ENCODE data around the gene SEMA4A.
A peak's percentile ranks its signal among the peaks of the same experiment; 100 is the strongest.
"Not testable (repeated sequence)": the region's sequence is repeated elsewhere in the genome, so short reads cannot be mapped to it uniquely, and the experiment has no call there.

The SEMA4A gene

DNA sequence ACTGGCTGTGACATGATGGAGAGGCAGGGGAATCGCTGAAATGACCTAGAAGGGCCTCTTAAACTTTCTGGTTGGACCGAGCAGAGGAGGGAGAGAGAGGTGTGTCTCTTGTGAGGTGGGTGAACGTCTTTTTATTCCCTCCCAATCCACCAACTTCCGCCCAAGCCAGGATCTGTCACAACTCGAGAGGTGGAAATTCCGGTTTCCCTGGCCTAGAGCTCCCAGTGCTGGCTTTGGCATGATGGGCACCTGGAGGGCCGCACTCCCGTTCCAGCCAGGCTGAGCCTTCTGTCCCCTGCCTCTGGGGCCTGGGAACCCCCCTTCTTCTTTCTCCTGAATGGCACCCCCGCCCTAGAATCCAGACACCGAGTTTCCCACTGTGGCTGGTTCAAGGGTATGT, at the start of gene SEMA4A:
SEMA4A (plus strand) TSS at position 224 of the 400 bp plus-strand sequence. CDS start 994 bp downstream, outside the sequence.
- DNase-seq, result no peak

DNA sequence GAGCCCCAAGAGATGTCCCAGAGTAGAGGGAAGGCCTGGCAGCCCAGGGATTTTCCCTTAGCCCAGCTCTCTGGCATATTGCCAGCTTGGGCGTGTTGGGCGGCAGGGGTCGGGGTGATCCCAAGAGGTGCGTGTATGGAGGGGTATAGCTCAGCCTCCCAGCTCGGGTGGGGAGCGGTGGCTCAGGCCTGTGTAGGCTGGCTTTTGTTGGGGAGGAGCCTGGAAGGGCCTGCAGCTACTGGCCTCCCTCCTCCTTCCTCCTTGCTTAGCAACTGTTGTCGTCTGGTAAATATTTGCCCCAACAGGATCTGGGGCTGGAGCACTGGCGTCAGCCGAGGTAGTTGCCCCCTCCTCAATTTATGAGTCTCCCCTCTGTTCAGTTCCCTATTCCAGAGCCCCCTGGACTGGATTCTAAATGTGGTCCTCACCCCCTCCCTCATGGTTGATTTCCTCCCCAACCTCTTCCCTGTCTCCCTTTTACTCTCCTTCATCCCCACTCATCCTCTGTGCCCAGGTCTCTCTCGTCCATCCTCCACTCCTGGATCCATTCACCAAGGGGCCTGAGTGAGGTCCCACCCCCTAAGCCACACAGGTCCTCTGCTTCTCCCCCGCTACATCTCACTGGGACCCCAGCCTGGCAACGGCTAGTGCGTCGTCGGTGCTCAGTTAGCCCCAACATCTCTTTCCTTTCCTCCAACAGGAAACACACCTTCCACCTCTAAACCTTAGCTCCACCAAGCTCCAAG, 49.1 kb upstream of the SEMA4A start:
- no peak for DNase-seq

DNA sequence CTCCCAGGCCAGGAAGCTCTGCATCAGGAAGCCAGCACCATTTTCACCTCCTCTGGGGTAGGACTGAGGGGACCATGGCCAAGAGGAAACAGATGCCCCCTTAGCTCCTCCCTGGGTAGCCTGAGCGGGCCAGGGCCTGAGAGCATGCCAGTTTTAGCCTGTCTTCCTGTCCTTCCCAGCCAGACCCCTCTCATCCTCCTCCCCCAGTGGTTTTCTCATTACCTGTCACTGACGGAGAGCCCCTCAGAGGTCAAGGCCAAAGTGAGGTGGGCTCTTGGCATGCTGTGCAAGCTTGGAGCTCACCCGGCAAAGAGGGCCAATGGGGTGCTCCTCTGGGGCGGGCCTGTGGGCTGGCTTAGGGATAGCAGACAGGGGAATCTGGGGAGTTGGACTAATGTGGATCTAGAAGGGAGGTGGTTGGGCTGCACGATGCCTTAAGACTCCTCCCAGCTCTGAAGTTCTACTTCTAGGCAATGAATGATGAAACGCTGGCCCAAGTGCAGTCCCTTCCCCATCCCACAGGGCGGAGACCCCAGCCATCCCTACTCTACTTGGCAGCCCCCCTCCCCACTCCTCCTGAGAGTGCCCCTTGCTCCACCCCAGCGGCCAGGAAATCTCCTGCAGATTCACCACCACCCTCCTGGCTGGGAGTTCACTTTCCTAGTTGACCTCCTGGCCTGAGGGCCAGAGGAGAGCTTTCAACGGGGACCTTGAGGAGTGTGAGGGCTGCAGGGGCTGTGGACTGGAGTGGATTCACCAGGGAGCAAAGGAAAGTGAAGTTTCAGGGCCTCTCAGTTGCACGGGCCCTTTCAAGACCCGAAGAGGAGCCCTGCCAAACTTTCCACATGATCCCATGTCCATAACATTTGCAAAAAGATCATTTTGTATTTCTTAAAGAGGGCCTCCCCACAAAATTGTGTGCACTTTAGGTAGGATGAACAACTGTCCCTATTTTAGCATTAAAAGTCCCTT, 48.2 kb upstream of the SEMA4A start:
- DNase-seq, result no peak

DNA sequence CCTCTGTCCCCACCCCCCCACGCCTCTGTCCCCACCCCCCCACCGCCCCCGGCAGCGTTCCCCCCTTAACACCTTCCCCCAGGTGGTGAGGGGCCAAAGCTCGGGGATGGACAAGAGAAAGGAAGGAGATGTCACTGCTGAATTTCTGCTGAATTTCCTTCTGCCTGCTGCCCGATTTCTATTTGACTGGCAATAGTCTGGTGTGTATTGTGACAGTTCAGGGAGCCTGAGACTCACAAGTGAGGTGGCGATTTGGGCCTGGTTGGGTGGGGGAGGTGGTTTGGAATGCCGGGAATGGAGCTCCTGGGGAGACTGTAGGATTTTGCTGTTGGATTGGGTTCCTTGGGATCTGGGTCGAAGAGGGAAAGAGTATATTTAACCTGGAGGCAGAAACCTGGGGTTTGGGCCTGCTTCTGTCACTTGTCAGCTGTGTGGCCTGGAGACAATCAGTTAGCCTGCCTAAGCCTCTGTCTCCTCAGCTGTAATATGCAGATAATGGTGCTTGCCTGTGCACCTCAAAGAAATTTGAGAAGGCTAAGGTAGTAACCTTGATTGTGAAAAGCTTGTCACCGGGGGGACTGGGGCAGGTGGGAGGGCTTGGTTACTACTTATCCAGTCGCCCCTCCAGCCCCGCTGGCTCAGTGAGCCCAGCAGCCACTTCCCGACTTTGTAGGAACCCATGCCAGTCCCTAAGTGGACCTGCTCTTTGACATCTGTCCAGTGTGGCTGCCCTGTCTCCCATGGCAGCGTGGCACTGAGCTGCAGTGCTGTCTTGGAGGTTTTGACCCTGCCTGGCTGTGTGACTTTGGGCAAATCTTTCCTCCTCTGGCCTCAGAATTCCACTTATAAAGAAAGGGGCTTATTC, 46.5 kb upstream of the SEMA4A start:
- DNase-seq, result no peak

DNA sequence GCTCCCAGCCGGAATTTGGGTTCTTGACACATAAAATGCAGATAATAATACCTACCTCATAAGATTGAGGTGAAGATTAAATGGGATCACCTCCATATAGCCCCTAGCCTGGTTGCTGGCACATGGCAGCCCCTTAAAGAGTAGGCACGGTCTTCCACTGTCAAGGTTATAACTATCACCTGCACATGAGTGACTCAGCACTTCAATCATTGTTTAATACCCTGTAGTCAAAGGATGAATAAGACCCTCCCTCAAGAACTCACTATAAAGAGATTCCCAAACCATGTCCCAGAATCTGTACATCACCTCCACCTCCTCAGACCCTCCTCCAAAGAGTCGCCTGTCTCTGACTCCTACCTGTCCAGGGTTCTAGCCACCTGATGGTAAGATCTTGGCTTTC, 45.3 kb upstream of the SEMA4A start:
- DNase-seq, result no peak

DNA sequence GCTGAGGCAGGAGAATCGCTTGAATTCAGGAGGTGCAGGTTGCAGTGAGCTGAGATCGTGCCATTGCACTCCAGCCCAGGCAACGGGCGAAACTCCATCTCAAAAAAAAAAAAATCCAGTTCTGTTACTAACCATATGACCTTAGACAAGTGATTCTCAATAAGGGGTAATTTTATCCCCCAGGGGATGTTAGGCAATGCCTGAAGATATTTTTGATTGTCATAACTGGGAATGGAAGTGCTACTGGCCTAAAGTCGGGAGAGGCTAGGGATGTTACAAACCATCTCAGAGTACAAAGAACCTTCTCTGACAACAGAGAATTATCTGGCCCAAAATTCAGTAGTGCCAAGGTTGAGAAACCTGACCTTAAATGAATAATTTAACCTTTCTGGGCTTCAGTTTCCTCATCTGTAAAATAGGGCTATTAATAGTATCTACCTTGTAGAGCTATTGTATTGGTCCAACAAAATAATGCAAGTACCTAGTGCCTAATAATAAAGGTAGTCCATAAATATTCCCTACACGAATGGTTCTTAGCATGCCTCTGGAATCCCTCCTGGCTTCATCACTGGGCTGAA, 44.6 kb upstream of the SEMA4A start:
- DNase-seq, result no peak

DNA sequence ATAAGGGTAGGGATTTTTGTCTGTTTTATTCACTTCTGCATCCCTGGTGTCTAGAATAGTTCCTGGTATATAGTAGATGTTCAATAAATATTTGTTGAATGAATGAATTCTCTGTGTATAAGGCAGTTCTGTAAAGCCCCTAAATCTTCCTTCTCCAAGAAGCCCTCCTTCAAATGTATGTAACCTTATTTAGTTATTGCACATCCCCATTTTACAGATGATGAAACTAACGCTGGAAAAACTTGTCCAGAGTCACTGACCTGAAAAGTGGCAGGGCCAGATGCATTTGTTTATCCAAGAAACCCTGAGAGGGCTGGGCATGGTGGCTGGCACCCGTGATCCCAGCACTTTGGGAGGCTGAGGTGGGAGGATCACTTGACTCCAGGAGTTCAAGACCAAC, 43.1 kb upstream of the SEMA4A start:
- DNase-seq, result no peak

DNA sequence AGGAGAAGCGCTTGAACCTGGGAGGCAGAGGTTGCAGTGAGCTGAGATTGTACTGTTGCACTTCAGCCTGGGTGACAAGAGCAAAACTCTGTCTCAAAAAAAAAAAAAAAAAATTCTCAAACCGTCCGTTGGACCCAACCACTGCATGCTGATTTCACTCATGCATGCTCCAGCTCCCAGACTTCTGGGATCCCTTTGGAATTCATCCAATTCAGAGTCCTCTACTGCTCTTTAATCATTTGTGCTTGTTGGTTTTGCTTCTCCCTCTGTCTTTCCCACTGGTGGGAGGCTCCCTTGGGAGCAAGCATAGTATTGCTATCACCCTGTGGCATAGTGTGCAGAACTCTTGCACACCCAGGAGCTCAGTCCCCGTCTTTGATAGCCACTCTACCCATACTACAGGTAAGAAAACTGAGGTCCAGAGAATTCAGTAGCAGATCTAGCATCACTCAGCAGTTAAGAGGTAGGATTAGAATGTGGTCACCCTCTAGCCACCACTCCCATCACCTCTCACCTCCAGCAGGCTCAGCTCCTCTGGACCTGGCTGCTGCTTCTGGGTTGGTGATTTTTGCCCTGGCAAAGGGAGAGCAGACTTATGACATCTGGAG, 41.9 kb upstream of the SEMA4A start:
- no peak for DNase-seq

DNA sequence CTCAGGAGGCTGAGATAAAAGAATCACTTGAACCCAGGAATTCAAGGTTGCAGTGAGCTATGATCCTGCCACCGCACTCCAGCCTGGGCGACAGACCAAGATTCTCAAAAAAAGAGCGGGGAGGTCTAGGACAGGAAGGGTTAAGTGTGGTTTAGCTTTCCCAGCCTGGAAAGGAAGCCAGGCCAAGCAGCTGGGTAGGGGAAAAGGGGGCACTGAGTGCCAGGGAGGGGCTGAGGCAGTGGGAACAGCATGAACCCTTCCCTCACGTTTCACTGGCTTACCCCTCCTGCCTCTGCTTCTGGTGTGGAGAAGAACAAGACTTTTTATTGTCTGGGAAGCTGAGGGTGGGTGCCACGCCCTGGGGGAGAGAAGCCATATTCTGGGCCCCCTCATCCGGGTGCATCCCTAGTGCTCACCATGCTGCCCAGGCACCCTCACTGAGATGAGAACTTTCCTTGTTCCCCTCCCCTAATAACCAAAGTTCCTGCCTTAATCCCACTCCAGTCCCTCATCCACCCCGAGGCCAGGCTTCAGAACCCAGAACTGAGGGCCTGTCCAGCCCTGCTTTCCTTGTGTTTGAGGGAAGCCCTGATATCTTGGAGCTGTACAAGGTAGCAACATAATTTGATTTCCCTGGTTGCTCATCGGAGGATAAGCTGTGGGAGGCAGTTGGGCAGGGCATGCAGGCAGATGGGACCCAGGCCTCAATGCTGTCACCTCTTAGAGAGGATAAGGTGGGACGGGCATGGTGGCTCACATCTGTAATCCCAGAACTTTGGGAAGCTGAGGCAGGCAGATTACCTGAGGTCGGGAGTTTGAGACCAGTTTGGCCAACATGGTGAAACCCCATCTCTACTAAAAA, 40.9 kb upstream of the SEMA4A start:
- no peak for DNase-seq

DNA sequence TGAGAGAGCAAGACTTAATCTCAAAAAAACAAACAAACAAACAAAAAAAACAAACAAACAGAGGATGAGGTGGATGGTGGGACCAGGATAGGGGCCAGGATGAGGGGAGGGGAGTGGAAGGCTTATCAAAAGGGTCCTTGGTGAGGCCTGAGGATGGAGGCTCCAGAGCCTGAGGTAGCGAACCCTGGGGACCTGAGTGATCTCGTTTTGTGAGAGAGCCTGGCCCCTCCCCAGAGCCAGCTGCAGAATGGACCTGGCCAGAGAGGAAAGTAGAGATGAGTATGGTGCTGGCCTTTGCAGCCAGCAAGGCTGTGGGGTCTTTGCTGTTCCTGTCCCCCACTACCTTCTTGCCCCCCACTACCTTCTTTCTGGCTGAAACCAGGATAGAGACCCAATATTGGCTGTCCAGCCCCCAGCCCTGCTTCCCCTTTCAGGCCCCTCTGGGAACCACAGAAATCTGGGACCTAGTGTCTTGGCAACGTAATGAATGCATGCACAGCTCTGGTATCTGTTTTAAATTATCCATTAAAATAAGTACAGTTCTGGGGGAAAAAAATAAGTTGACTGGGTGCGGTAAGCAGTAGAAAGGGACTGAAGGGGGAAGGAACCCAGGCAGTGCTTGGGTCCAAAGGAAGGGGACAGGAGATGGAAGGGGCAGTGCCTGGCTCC, 40.0 kb upstream of the SEMA4A start:
- no peak for DNase-seq

DNA sequence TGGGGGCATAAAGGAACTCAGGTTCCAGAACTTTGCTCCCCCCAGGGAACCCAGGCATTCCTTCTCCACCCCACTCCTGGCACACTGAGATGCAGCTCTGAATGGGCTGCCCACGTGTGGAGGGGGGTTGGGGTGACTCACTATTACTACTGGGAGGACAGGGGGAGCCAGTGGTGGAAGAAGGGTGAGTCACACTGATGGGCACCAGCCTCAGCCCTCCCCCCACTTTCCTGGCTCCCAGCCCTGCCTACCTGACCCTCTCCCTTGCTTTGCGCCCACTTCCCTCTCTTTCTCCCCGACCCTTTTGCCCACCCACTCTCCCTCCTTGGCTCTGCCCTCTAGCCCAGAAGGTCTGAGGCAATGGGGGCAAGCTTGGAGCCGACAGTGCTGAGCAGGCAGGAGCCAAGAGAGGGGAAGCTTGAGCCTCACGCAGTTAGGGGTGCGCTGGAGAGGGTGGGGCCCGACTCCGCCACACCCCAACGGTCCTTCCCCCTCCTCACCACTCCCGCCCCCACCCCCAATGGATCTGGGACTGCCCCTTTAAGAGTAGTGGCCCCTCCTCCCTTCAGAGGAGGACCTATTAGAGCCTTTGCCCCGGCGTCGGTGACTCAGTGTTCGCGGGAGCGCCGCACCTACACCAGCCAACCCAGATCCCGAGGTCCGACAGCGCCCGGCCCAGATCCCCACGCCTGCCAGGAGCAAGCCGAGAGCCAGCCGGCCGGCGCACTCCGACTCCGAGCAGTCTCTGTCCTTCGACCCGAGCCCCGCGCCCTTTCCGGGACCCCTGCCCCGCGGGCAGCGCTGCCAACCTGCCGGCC, 39.1 kb upstream of the SEMA4A start, which contains the start of gene LMNA:
LMNA (plus strand) TSS at position 611 of the 818 bp plus-strand sequence. CDS start 208 bp downstream, outside the sequence.
- DNase-seq, result peak; percentile 28

DNA sequence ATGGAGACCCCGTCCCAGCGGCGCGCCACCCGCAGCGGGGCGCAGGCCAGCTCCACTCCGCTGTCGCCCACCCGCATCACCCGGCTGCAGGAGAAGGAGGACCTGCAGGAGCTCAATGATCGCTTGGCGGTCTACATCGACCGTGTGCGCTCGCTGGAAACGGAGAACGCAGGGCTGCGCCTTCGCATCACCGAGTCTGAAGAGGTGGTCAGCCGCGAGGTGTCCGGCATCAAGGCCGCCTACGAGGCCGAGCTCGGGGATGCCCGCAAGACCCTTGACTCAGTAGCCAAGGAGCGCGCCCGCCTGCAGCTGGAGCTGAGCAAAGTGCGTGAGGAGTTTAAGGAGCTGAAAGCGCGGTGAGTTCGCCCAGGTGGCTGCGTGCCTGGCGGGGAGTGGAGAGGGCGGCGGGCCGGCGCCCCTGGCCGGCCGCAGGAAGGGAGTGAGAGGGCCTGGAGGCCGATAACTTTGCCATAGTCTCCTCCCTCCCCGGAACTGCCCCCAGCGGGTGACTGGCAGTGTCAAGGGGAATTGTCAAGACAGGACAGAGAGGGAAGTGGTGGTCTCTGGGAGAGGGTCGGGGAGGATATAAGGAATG, 38.4 kb upstream of the SEMA4A start:
- DNase-seq, result no peak

DNA sequence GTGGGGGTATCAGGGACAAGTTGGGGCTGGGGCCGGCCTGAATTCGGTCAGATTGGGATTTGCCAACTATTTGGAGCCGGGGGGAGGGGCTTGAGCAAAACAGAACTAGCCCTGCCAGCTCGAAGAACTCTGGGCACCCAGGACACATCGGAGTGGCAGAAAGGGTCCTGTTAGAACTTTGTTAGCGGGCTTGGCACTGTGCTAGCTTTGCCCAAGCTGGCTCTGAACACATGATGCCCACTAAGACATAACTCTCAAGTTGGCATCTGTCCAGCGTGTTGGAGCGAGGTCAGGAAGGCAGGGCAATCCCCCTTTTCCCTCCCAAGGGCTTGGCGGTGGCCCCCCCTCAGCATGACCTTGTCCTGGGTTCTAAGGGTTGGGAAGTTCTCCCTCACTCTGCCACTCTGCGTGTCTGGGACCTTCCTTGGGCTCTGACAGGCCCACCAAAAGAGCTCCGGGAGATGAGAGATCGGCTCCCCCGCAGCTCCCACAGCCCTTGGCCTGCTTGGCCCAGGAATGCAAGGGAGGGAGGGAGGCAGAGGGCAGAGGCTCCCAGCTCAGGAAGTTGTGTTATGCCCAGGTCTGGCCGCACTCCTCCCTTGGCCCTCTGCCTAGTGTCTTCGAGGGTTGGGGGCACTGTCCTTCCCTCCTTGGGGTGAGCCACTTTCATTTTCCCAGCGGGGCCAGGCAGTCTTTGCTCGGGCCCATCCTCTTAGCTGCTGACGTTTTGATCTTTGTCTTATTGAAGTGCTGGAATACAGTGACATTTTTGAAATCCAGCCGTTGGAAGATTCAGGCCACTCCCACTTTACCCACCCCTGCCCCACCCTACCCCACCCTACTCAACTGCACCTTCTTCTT, 37.6 kb upstream of the SEMA4A start:
- DNase-seq, result no peak

DNA sequence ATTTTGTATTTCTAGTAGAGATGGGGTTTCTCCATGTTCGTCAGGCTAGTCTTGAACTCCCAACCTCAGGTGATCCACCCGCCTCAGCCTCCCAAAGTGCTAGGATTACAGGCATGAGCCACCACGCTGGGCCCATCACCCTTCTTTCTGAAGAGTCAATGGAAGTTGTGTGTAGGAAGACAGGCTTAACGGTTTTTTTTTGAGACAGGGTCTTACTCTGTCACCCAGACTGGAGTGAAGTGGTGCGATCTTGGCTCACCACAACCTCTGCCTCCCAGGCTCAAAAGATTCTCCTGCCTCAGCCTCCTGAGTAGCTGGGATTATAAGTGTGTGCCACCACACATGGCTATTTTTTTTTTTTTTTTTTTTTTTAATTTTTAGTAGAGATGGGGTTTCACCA, 36.7 kb upstream of the SEMA4A start:
- not testable (repeated sequence) for DNase-seq

DNA sequence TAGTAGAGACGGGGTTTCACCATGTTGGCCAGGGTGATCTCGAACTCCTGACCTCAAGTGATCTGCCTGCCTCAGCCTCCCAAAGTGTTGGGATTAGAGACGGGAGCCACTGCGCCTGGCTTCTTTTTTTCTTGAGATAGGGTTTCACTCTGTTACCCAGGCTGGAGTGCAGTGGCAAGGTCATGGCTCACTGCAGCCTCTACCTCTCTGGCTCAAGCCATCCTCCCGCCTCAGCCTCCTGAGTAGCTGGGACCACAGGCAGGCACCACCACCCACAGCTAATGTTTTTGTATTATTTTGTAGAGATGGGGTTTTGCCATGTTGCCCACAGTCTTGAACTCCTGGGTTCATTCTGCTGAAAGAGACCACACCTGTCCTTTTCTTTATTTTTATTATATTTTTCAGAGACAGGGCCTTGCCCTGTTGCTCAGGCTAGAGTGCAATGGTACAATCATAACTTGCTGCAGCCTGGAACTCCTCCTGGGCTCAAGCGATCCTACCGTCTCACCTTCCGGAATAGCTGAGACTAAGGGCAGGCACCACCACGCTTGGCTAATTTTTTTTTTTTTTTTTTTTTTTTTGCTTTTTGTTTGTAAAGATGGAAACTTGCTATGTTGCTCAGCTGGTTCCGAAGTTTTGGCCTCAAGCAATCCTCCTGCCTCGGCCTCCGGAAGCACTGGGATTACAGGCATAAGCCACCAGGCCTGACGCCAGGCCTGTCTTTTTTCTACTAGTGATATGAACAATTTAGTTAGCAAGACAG, 35.8 kb upstream of the SEMA4A start:
- no peak for DNase-seq

DNA sequence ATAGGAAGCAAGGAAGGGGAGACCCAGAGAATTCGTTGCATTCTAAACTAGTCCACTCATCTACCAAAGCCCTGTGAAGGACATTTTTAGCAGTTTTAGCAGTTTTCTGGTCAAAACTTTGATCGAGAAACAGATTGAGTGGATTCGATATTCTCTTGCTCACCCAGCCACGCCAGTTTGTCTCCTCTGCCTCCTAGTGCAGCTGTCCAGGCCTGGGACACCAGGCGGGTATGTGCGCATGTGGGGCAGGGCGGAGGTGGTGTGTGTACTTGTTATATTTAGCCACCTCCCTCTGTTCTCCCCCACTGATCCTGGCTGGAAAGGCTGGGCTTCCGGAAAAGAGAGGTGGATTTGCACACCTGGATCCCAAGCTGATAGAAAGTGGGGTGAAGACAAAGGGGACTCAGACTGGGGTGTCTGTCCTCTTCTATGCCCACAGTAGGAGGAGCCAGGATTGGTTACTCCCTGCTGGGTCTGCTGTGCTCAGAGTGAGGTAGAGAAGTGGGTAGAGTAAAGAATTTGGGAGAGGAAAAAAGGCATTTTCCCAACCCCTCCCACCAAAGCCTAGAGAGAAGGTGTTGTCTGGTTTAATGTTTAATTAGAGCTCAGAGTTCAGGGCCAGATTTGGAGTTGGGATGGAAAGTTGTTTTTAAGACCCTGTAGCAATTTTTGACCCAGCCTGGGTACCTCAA, 35.1 kb upstream of the SEMA4A start:
- DNase-seq, result no peak
